GM23248 (cell line): ENCODE data around the gene AAMDC. TPM values are rescaled to one million over a fixed set of nuclear protein-coding genes. Genes with fewer than 3 reads are reported as not detected.

Experiments
- DNase-seq: peaks from one replicate; pipeline ENCODE4 v3.0.0-alpha.2; 2015
- H2AFZ ChIP-seq: fragments of 200-600 bp; sonication (generic); 2 replicates; pipeline ENCODE4 v1.6.1; 2016; ENCODE audit warnings: antibody characterized with exemption
- H3F3A ChIP-seq: fragments of 200-600 bp; sonication (generic); 2 replicates; pipeline ENCODE4 v1.6.1; 2016; ENCODE audit warnings: mild to moderate bottlenecking, antibody characterized with exemption, mixed run types; ENCODE audit not compliant: insufficient read depth
- H3K27ac ChIP-seq: fragments of 200-600 bp; sonication (generic); 2 replicates; pipeline ENCODE4 v1.5.1; 2016; ENCODE audit warnings: mild to moderate bottlenecking
- H3K27me3 ChIP-seq: fragments of 200-600 bp; sonication (generic); replicated peaks from 2 replicates; pipeline ENCODE4 v1.6.1; 2016; ENCODE audit warnings: mild to moderate bottlenecking; ENCODE audit not compliant: insufficient read depth
- H3K36me3 ChIP-seq: fragments of 200-600 bp; sonication (generic); 2 replicates; pipeline ENCODE4 v1.6.1; 2016; ENCODE audit warnings: low read depth, mild to moderate bottlenecking
- H3K4me1 ChIP-seq: fragments of 200-600 bp; sonication (generic); 2 replicates; pipeline ENCODE4 v1.6.1; 2016; ENCODE audit warnings: mild to moderate bottlenecking; ENCODE audit not compliant: insufficient read depth
- H3K4me2 ChIP-seq: fragments of 200-600 bp; sonication (generic); one replicate; pipeline ENCODE4 v1.6.1; 2016; ENCODE audit warnings: mild to moderate bottlenecking; ENCODE audit not compliant: unreplicated experiment
- H3K4me3 ChIP-seq: fragments of 200-600 bp; sonication (generic); 2 replicates; pipeline ENCODE4 v1.5.1; 2016; ENCODE audit warnings: mild to moderate bottlenecking
- H3K79me2 ChIP-seq: fragments of 200-600 bp; sonication (generic); 2 replicates; pipeline ENCODE4 v1.6.1; 2016; ENCODE audit warnings: mild to moderate bottlenecking; ENCODE audit not compliant: insufficient read depth
- H3K9ac ChIP-seq: fragments of 200-600 bp; sonication (generic); 2 replicates; pipeline ENCODE4 v1.6.1; 2016; ENCODE audit warnings: mild to moderate bottlenecking
- H3K9me2 ChIP-seq: fragments of 200-600 bp; sonication (generic); 2 replicates; pipeline ENCODE4 v1.6.1; 2016; ENCODE audit warnings: mixed run types, mild to moderate bottlenecking, moderate library complexity; ENCODE audit not compliant: insufficient read depth
- H3K9me3 ChIP-seq: fragments of 200-600 bp; sonication (generic); one replicate; pipeline ENCODE4 v1.6.1; 2017; ENCODE audit warnings: low read depth
- H4K20me1 ChIP-seq: fragments of 200-600 bp; sonication (generic); 2 replicates; pipeline ENCODE4 v1.6.0; 2016; ENCODE audit not compliant: insufficient read depth
- EZH2 ChIP-seq: fragments of 200-600 bp; sonication (generic); IDR thresholded peaks from 2 replicates; pipeline ENCODE4 v1.6.1; 2018; ENCODE audit warnings: antibody characterized with exemption, mild to moderate bottlenecking; ENCODE audit not compliant: insufficient read depth, poor library complexity, severe bottlenecking
- EZH2phosphoT487 ChIP-seq: fragments of 200-600 bp; sonication (generic); IDR thresholded peaks from 2 replicates; pipeline ENCODE4 v1.6.1; 2018; ENCODE audit warnings: antibody characterized with exemption, moderate library complexity, mild to moderate bottlenecking, low read depth; ENCODE audit not compliant: insufficient read depth
- WGBS, 2 experiments: methylation state at CpG; one replicate each; pipeline ENCODE4 v1.1.6; 2015 to 2017; ENCODE audit warnings: low lambda C conversion rate in 2 of 2, low coverage in 1 of 2; ENCODE audit errors: missing lambda C conversion rate in 2 of 2; 5-methylcytosine and 5-hydroxymethylcytosine counted together
- in situ Hi-C: fragments of 300-500 bp; cut with MboI; formaldehyde crosslinking; loops from 2 replicates; pipeline ENCODE4 v1.15.0; 2020
- polyA plus RNA-seq: library from polyadenylated mRNA; unstranded; fragments of >200 nt; fragmentation: Nextera tagmentation; extraction: Ambion mirVana; gene quantifications from 2 replicates; pipeline ENCODE4 v1.2.1, GENCODE V29; 2016
- total RNA-seq: library from RNA; depleted of rRNA; stranded (reverse); fragments of >200 nt; shearing (Covaris generic); gene quantifications from 2 replicates; pipeline ENCODE4 v1.2.3, GENCODE V29; 2014

Gene AAMDC
- total and polyA plus RNA-seq, 2 experiments from 2014 or later: 7.3 to 55.2 TPM

GRCh38 chr11:77778549-77778948 lies 42.4 kb upstream of the AAMDC start:
- H3K9me2 ChIP-seq: no peaks in the 10 kb centered on the region
- peaks cover 45% of the 10 kb centered on the region for H4K20me1 ChIP-seq

GRCh38 chr11:77779935-77780334 lies 41.0 kb upstream of the AAMDC start:
- Histone ChIP-seq H3K4me3 (no peak overlapping the region), H3K36me3 (no peaks in the 10 kb centered on the region), H3K9me2 (no peaks in the 10 kb centered on the region), H3K9ac (no peak overlapping the region), H3K79me2 (peaks cover 97% of the 10 kb centered on the region), H3K27me3 (no peaks in the 10 kb centered on the region), H3K9me3 (no peaks in the 10 kb centered on the region), H4K20me1 (peaks cover 46% of the 10 kb centered on the region), H3K4me2 (no peak overlapping the region), H2AFZ (no peak overlapping the region), H3K27ac (no peak overlapping the region), H3K4me1 (no peaks in the 10 kb centered on the region), H3F3A (no peaks in the 10 kb centered on the region)
- in situ Hi-C loops: no loop called here
- TF ChIP-seq EZH2phosphoT487 (no peak), EZH2 (no peak)
- peak; percentile 40 for DNase-seq

More at GRCh38 chr11:77778549-77778948, 42.4 kb upstream of the AAMDC start:
- H3K9ac ChIP-seq: no peak overlapping the region
- H3K4me1 ChIP-seq: no peaks in the 10 kb centered on the region
- in situ Hi-C loops: no loop called here
- no peak overlapping the region for H2AFZ ChIP-seq
- no peak overlapping the region for H3K4me2 ChIP-seq
- no peak for DNase-seq
- no peaks in the 10 kb centered on the region for H3K9me3 ChIP-seq
- no peak for TF ChIP-seq EZH2
- TF ChIP-seq EZH2phosphoT487: no peak
- peaks cover 97% of the 10 kb centered on the region for H3K79me2 ChIP-seq
- H3F3A ChIP-seq: no peaks in the 10 kb centered on the region
- WGBS, 2 experiments: 0 to 11% methylated on average over 1 of the region's 1 CpG
- no peaks in the 10 kb centered on the region for H3K27me3 ChIP-seq
- H3K4me3 ChIP-seq: no peak overlapping the region
- H3K36me3 ChIP-seq: no peaks in the 10 kb centered on the region
- H3K27ac ChIP-seq: no peak overlapping the region

GRCh38 chr11:77783025-77783424 lies 37.9 kb upstream of the AAMDC start:
- peaks cover 40% of the 10 kb centered on the region for H4K20me1 ChIP-seq

GRCh38 chr11:77784572-77784971 lies 36.4 kb upstream of the AAMDC start:
- Histone ChIP-seq H2AFZ (no peak overlapping the region), H3K4me1 (no peaks in the 10 kb centered on the region), H3K4me3 (no peak overlapping the region), H3K9me3 (no peaks in the 10 kb centered on the region), H3F3A (no peaks in the 10 kb centered on the region), H3K27me3 (no peaks in the 10 kb centered on the region), H3K36me3 (no peaks in the 10 kb centered on the region), H3K4me2 (no peak overlapping the region), H3K27ac (no peak overlapping the region), H3K9ac (no peak overlapping the region), H3K9me2 (no peaks in the 10 kb centered on the region), H4K20me1 (peaks cover 42% of the 10 kb centered on the region), H3K79me2 (peaks cover 100% of the 10 kb centered on the region)
- TF ChIP-seq EZH2phosphoT487 (no peak), EZH2 (no peak)
- DNase-seq: no peak
- 64 to 65% methylated on average over 3 of the region's 3 CpGs for WGBS, 2 experiments
- in situ Hi-C loops: no loop called here

More at GRCh38 chr11:77783025-77783424, 37.9 kb upstream of the AAMDC start:
- H3K27me3 ChIP-seq: no peaks in the 10 kb centered on the region
- H3K9ac ChIP-seq: no peak overlapping the region
- peaks cover 99% of the 10 kb centered on the region for H3K79me2 ChIP-seq
- no peak for TF ChIP-seq EZH2phosphoT487
- TF ChIP-seq EZH2: no peak
- H3K4me1 ChIP-seq: no peaks in the 10 kb centered on the region
- H3K9me2 ChIP-seq: no peaks in the 10 kb centered on the region
- no peaks in the 10 kb centered on the region for H3K9me3 ChIP-seq
- H3K4me3 ChIP-seq: no peak overlapping the region
- 94 to 95% methylated on average over 1 of the region's 1 CpG for WGBS, 2 experiments
- no peaks in the 10 kb centered on the region for H3K36me3 ChIP-seq
- no peak overlapping the region for H3K27ac ChIP-seq
- H2AFZ ChIP-seq: no peak overlapping the region
- in situ Hi-C loops: no loop called here
- H3F3A ChIP-seq: no peaks in the 10 kb centered on the region
- no peak overlapping the region for H3K4me2 ChIP-seq
- no peak for DNase-seq

- H3K9ac ChIP-seq: no peak overlapping the region
- no peaks in the 10 kb centered on the region for H3K4me1 ChIP-seq
- no peaks in the 10 kb centered on the region for H3K9me3 ChIP-seq
- TF ChIP-seq EZH2phosphoT487 (no peak), EZH2 (no peak)
- H3K27ac ChIP-seq: no peak overlapping the region
- H3K9me2 ChIP-seq: no peaks in the 10 kb centered on the region
- H3K4me3 ChIP-seq: no peak overlapping the region
- no peaks in the 10 kb centered on the region for H3F3A ChIP-seq
- H3K27me3 ChIP-seq: no peaks in the 10 kb centered on the region
- in situ Hi-C loops: no loop called here
- no peak overlapping the region for H3K4me2 ChIP-seq
- H3K79me2 ChIP-seq: peaks cover 100% of the 10 kb centered on the region
- H3K36me3 ChIP-seq: no peaks in the 10 kb centered on the region
- DNase-seq: no peak
- 79 to 86% methylated on average over 11 of the region's 11 CpGs for WGBS, 2 experiments
- H2AFZ ChIP-seq: no peak overlapping the region
- H4K20me1 ChIP-seq: peaks cover 33% of the 10 kb centered on the region; the same call in 1 of the 2 replicates
Observed at GRCh38 chr11:77789061-77789730, 31.7 kb upstream of the AAMDC start.
